GM12874 (cell line): ENCODE results near the gene KCNH4.
A peak's percentile ranks its signal among the peaks of the same experiment; 100 is the strongest.

Source experiments
- CTCF ChIP-seq: IDR thresholded peaks from 2 replicates; pipeline ENCODE4 v1.5.1; 2011; ENCODE audit warnings: low read depth, mild to moderate bottlenecking, control low read depth, low read length, moderate library complexity; ENCODE audit not compliant: insufficient read depth

Gene KCNH4

GRCh38 chr17:42184713-42185620 lies 4.0 kb upstream of the KCNH4 start, which contains the start of gene HCRT:
Gene HCRT, minus strand, starts transcription at chr17:42185452. Its CDS starts 87 bp downstream, at chr17:42185365.
- no peak for TF ChIP-seq CTCF

- peak; percentile 98 for TF ChIP-seq CTCF
Measured at GRCh38 chr17:42183741-42184711, 3.1 kb upstream of the KCNH4 start.

GRCh38 chr17:42182927-42183734 lies 2.2 kb upstream of the KCNH4 start:
- TF ChIP-seq CTCF = no peak

- no peak for TF ChIP-seq CTCF
Measured at GRCh38 chr17:42181851-42182207, 887 bp upstream of the KCNH4 start.

GRCh38 chr17:42180411-42180921 lies 476 bp downstream of the KCNH4 start:
- no peak for TF ChIP-seq CTCF

GRCh38 chr17:42179911-42180410 lies 981 bp downstream of the KCNH4 start:
- no peak for TF ChIP-seq CTCF
